Activated CD8-positive, alpha-beta memory T cell treated with anti-CD3 and anti-CD28 coated beads, Interleukin-2, amount 50 U/mL, for 1 hour (primary cell): ENCODE data around the gene AKT2.

Experiments
- DNase-seq: peaks from one replicate; pipeline ENCODE4 v3.0.0-alpha.2; 2020; ENCODE audit errors: extremely low read depth

Gene AKT2

GRCh38 chr19:40235238-40236025 lies 49.7 kb downstream of the AKT2 start:
- DNase-seq = no peak

- no peak for DNase-seq
Measured at GRCh38 chr19:40234429-40235237, 50.5 kb downstream of the AKT2 start.

DNA sequence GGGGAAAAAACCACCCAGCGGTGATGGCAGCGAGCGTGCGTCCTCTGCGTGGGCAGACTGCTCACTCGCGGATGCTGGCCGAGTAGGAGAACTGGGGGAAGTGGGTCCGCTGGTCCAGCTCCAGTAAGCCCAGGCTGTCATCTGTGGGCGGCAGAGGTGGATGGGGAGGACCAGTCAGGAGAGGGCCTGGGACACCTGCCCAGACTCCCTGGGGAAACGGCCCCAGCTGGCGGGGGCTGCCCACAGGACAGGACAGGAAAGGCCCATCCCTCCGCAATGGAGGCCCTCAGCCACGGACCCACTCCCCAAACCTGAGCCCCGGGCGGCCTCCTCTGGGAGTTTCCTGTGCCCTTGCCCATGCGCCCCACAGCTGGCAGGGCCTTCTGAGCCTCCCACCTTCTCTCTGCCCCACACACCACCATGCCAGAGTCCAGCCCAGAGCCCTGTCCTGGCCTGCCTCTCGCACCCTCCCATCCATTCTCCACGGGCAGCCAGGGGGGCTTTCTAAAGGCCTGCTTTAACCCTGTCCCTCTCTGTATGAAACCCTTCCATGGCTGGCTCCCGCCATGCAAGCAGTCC lies 51.2 kb downstream of the AKT2 start:
- no peak for DNase-seq

DNA sequence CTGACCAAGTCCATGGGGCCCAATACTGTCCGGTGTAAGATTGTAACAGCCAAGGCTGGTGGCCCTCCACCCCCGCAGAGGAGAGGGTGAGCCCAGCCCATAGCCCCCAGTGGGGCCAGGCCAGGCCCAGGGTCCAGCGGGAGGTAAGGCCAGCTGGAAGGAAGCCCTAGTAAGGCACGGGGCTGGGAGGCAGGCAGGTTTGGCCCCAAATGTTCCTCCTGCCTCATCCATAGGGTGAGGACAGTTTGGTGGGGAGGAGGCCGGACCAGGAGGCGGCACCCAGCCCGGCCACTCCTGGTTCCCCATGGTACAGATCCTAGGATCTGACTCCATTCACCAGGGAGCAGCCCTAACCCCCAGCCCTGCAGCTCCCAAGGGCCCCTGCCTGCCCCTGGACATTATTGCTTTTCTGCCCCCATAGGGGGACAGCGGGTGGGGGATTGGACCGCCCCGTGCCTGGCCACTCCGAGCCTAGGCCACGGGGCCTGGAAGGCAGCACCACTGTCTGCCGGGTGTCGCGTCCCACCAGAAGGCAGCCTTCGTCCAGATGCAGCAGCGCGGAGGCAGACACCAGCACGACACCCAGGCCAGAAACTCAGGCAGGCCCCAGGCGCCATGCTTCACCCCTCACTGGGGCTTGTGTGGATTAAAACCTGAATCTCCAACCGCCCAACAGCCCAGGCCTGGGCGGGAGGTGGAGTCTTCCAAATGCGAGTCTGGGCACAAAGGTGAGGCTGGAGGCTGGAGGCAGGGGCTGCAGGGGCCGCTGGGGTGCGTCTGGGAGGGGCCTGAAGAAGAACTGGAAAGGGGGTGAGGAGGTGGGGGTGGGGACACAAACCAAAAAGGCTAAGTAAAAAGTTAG lies 52.0 kb downstream of the AKT2 start:
- no peak for DNase-seq

GRCh38 chr19:40232479-40232878 lies 52.7 kb downstream of the AKT2 start:
- no peak for DNase-seq

DNA sequence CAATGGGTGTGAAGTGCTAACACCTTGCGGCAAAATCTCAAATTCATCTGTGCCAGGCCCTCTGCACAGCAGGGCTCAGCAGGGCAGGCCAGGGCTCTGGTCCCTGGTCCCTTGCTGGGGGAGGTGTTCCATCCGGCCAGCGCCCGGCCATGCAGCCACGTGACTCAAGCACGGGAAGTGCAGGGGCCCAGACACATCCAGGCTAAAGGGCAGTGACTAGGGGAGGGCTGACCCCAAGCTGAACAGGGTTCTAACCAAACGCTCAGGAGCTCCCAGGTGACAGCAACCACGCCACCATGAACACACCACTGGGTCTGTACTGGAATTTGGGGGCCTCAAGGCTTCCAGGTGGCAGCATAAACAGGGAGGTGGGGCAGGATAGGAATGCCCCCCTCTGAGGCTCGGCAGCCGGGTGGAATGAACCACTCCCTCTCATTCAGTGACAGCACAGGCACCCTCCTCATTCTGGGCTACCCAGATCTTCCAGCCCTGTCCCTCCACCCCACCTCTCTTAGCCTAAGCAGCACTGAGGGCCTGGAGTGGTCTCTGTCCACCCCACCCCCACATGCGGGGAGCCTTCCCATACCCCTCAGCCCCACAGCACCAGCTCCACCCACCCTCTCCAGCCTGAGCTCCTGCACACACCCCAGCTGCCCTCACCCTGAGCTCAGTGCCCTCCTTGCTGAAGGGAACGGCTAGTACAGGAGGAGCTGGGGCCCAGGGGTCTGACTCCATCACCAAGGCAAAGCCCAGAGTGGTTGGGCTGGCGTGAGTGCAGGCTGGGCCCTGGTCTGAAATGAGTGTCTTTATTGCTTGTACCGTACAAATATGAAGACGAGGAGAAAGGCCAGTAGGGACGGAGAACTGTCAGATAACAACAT lies 53.4 kb downstream of the AKT2 start:
- DNase-seq = no peak

GRCh38 chr19:40231057-40231456 lies 54.1 kb downstream of the AKT2 start:
- no peak for DNase-seq

DNA sequence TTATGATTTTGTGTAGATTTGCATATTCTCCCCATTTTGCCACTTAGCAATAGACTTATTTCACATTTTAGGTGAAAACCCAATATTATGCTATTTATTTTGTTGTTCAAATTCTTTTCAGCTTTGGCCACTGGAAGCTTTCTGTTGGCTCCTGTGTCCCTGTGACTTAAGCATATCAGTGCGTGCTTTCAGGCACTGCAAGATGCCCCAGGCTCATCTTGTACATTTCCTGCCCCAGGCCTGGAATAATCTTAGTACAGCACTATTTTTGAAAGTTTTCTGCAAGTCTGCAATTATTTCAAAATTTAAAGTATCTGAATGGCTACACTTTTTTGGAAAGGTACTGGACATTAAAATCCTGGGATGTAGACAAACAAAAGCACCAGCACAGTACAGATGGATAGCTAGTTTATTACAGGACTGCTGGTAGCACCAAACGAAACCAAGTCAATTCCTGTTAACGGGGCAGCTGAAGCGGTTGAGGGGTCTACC lies 55.2 kb downstream of the AKT2 start:
- DNase-seq = no peak

DNA sequence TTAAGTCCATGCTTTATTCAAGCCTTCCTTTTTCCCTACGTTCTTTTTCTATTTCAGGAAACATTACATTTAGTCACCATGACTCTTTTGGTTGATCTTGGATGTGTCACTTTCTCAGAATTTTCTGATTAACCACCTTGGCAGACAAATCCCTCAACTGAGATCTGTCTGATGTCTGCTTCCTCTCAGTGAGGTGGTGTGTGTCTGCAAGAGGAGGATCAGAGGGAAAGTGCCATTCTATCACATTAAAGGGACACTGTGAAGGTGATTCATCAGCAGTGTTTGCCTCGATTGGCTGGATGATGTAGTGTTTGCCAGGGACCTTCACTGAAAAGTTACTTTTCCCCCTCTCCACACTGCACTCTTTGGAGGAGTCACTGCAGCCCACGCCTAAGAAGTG lies 55.7 kb downstream of the AKT2 start:
- DNase-seq = no peak

DNA sequence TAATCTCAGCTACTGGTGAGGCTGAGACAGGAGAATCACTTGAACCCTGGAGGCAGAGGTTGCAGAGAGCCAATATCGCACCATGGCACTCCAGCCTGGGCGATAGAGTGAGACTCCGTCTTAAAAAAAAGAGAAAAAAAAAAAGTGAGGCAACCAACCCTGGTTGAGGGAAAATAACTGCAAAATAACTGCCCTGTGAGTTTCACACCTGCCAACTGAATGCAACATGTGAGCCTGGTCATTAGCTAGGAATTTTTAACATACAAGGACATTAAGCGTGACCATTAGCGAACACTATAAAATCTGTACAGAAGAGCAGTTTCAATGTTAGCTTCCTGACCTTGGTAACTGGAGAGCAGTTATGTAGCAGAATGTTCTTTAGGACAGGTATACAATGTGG lies 56.3 kb downstream of the AKT2 start:
- no peak for DNase-seq

DNA sequence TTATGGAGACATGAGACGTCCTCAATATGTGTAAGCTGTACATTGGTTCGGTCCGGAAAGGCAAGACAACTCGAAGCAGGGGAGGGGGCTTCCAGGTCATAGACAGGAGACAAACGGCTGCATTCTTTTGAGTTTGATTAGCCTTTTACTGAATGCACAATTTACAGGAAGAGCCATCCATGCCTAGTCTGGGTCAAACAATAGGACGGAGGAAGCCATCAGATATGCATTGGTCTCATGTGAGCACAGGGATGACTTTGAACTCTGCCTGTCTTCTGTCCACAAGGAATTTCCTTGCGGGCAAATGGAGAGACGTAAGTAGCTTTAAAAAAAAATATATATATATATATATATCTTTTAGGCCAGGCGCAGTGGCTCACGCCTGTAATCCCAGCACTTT lies 56.8 kb downstream of the AKT2 start:
- no peak for DNase-seq

DNA sequence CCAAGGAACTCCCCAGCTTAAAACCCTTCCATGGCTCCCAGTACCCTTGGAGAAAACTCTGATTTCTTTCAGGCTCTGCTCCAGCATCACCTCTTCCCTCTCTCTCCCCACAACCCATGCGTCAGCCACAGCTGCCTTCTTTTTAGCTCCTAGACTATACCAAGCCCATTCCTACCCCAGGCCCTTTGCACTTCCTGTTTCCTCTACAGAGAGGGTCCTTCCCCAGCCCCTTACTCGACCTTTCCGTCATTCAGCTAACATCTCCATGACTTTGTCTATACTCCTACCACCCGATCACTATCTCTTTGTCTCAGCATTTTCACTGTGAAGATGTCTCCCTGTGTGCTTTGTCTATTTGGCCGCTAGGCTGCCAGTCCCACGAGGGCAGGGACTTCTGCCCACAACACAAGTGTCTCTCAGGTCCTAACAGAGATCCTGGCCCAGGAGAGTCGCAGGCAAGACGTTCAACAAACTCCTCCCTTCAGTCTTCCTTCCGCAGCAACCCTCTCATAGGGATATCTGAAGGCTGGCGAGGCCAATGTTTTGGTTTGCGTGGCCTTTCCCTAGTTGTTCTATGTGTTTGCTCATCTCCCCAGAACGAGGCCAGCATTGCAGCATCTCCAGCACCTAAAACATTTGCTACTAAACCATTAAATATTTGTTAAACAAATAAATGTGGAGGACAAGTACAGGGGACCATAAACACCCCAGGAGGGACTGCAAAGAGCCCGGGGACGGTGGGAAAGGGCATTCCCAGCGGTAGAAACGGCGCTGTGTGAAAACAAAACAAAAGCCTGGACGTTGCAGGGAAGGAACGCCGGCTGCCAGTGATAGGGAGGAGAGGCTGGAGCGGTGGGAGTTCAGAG lies 59.5 kb downstream of the AKT2 start:
- DNase-seq = no peak

- no peak for DNase-seq
Measured at GRCh38 chr19:40224342-40225150, 60.6 kb downstream of the AKT2 start.

GRCh38 chr19:40223135-40223822 lies 61.9 kb downstream of the AKT2 start:
- no peak for DNase-seq

GRCh38 chr19:40221858-40222619 lies 63.1 kb downstream of the AKT2 start:
- peak; percentile 50 for DNase-seq

DNA sequence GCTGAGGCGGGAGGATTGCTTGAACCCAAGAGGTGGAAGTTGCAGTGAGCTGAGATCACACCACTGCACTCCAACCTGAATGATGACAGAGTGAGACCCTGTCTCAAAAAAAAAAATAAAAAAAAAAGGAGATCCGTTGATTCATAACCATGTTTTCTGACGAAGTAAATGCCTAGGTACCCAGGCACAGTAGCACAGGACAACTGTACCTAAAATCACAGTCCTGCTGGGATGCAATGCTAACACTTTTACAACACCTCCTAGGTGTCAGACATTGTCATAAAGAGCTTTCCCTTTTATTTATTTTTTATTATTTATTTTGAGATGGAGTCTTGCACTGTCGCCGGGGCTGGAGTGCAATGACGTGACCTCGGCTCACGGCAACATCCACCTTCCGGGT lies 64.5 kb downstream of the AKT2 start:
- DNase-seq = no peak

GRCh38 chr19:40219721-40220276 lies 65.3 kb downstream of the AKT2 start:
- DNase-seq = no peak
